ENCODE results near the gene CEND1.

- TF ChIP-seq GATA2 (IDR thresholded peaks at IDR 0.05; ENCODE audit: low read depth, low read length) (no peak), GATA3 (IDR thresholded peaks at IDR 0.05; ENCODE audit: low read depth, low read length) (no peak)
Measured at GRCh38 chr11:761526-762108, 28.3 kb downstream of the CEND1 start.

Measured in SH-SY5Y (cell line).